Nephron (organoid): ENCODE data around the gene MYO3B.
A peak's percentile ranks its signal among the peaks of the same experiment; 100 is the strongest.

Experiments used
- H3K27ac Mint-ChIP-seq, 3 experiments: 2 replicates each; pipeline ENCODE4 v1.8.0; 2020; ENCODE audit warnings: mixed read lengths in 3 of 3, mild to moderate bottlenecking in 2 of 3, moderate library complexity in 1 of 3
- H3K27me3 Mint-ChIP-seq: 2 replicates; pipeline ENCODE4 v1.8.0; 2021; ENCODE audit warnings: low read depth, mild to moderate bottlenecking, moderate library complexity, mixed read lengths
- H3K36me3 Mint-ChIP-seq: 2 replicates; pipeline ENCODE4 v1.8.0; 2020; ENCODE audit warnings: low read depth, mixed read lengths
- H3K4me1 Mint-ChIP-seq: 2 replicates; pipeline ENCODE4 v1.8.0; 2020; ENCODE audit warnings: mixed read lengths
- H3K4me3 Mint-ChIP-seq, 3 experiments: 2 replicates each; pipeline ENCODE4 v1.8.0; 2020; ENCODE audit warnings: mild to moderate bottlenecking in 3 of 3, mixed read lengths in 3 of 3, moderate library complexity in 2 of 3
- H3K9me3 Mint-ChIP-seq: 2 replicates; pipeline ENCODE4 v1.8.0; 2020; ENCODE audit warnings: mixed read lengths
- CTCF ChIP-seq, 3 experiments: fragments of 200-600 bp; sonication (generic); IDR thresholded peaks; one replicate each; pipeline ENCODE4 v1.5.0; 2021; ENCODE audit warnings: antibody characterized with exemption in 3 of 3; ENCODE audit not compliant: unreplicated experiment in 3 of 3

MYO3B gene

DNA sequence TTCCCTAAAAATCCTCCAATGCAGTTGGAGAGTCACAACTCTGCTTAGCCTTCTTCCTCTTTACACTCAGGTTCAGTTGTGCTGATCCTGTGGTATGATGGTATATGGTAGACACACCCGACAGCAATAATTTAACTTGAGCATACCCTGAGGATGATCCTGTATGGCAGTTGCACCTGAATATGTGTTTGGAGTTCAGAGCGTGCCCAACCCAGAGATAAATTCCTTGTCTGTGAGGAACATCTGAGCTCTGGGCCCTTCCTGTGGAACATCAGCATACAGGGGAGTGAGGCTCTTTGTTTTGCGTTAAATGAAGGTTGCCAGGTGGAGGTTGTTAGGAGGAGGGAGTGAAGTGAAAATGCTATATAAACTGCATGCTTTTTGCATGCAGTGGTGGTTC is 187.7 kb downstream of the MYO3B start:
- Mint-ChIP-seq H3K9me3 (no peaks in the 10 kb centered on the region), H3K27ac (no peak overlapping the region), H3K4me1 (no peaks in the 10 kb centered on the region), H3K4me3 (no peak overlapping the region), H3K27me3 (peaks cover 84% of the 10 kb centered on the region), H3K36me3 (no peaks in the 10 kb centered on the region)
- no peak for TF ChIP-seq CTCF (IDR thresholded peaks at IDR 0.05; ENCODE audit: unreplicated experiment in 3 of 3)

DNA sequence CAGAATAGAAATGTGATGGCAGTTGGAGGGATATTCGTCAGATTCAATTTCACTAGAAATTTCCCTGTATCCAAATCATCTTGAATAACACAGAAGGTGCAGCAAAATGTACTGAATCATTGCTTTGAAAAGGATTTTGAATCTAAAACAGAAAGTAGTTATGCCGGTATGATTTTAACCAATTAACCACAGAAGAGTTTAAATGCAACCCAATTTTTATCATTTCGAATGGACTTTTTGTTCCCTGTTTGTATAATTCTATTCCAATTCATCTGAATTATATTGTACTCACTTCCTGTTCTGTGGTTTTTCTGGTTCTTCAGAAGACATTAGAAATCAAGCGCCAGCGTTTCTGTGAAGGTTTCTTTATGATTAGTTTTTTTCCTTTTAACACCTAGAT is 190.4 kb downstream of the MYO3B start:
- no peaks in the 10 kb centered on the region for H3K9me3 Mint-ChIP-seq
- no peaks in the 10 kb centered on the region for H3K36me3 Mint-ChIP-seq
- peaks cover 82% of the 10 kb centered on the region for H3K27me3 Mint-ChIP-seq
- no peaks in the 10 kb centered on the region for H3K4me1 Mint-ChIP-seq
- no peak overlapping the region for H3K4me3 Mint-ChIP-seq
- no peak for TF ChIP-seq CTCF (IDR thresholded peaks at IDR 0.05; ENCODE audit: unreplicated experiment in 3 of 3)
- H3K27ac Mint-ChIP-seq, result no peak overlapping the region

DNA sequence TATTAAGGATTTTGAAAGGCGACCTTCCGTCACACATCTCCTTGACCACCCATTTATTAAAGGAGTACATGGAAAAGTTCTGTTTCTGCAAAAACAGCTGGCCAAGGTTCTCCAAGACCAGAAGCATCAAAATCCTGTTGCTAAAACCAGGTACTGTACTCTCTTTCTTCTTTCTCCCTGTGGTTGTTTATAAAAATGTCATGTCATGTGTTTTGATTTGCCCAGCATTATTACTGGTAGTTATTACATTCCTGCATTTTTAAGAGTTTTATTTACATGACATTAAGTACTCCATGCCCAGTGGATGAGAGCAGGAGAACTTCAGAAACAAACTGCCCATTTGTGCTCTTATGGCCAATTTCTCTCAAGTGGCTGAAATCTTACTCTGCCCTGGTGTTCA is 191.3 kb downstream of the MYO3B start:
- no peak for TF ChIP-seq CTCF (IDR thresholded peaks at IDR 0.05; ENCODE audit: unreplicated experiment in 3 of 3)
- Mint-ChIP-seq H3K27me3 (peaks cover 80% of the 10 kb centered on the region), H3K36me3 (no peaks in the 10 kb centered on the region), H3K4me1 (no peaks in the 10 kb centered on the region), H3K4me3 (no peak overlapping the region), H3K27ac (no peak overlapping the region), H3K9me3 (no peaks in the 10 kb centered on the region)

DNA sequence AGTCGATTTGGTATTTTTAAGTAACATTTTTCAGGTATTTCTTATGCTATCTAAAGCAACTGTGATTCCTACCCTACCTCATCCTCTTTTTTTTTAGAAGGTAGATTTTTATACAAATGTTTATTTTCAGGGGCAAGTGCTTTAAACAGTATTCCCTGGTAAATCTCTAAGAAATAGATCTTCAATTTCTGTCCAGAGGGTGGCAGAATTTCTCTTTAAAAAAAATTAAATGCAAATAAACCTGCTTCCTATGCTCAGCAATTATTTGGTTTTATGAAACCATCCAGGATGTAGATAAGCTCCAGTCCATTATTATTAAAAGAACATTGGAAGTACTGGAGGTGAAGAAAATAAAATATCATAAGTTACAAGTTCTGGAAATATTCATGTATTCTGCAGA is 191.9 kb downstream of the MYO3B start:
- Mint-ChIP-seq H3K27me3 (peaks cover 77% of the 10 kb centered on the region), H3K36me3 (no peaks in the 10 kb centered on the region), H3K27ac (no peak overlapping the region), H3K9me3 (no peaks in the 10 kb centered on the region), H3K4me3 (no peak overlapping the region), H3K4me1 (no peaks in the 10 kb centered on the region)
- peak; percentile 28 to 54 (median 45) for TF ChIP-seq CTCF (IDR thresholded peaks at IDR 0.05; ENCODE audit: unreplicated experiment in 3 of 3)

- TF ChIP-seq CTCF (IDR thresholded peaks at IDR 0.05; ENCODE audit: unreplicated experiment in 3 of 3), result no peak
- Mint-ChIP-seq H3K27me3 (peaks cover 72% of the 10 kb centered on the region), H3K9me3 (no peaks in the 10 kb centered on the region)
Measured at GRCh38 chr2:170371231-170371998, 193.5 kb downstream of the MYO3B start.

DNA sequence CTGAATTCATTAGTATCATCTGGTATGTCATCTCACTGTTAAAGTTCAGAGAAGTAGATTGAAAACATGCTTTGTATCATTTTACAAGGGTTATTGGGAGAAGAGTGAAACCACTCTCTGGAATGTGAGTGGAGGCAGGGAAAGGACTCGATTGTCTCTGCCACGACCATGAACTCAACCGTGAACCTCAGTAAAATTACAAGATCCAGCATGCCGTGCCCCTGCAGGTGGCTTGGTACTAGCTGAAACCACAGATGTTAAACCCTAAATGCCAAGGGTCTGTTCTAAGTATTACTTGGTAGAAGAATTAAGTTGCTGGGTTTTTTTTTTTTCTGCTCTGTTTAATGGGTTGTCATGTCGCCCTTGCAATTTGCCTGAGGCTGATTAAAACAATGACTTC is 197.2 kb downstream of the MYO3B start:
- no peak overlapping the region for H3K27ac Mint-ChIP-seq
- peaks cover 42% of the 10 kb centered on the region for H3K27me3 Mint-ChIP-seq
- no peak overlapping the region for H3K4me3 Mint-ChIP-seq
- no peaks in the 10 kb centered on the region for H3K36me3 Mint-ChIP-seq
- H3K9me3 Mint-ChIP-seq, result no peaks in the 10 kb centered on the region
- H3K4me1 Mint-ChIP-seq, result no peaks in the 10 kb centered on the region
- TF ChIP-seq CTCF (IDR thresholded peaks at IDR 0.05; ENCODE audit: unreplicated experiment in 3 of 3), result no peak

More at GRCh38 chr2:170371231-170371998, 193.5 kb downstream of the MYO3B start:
- H3K4me1 Mint-ChIP-seq, result no peaks in the 10 kb centered on the region
- no peak overlapping the region for H3K4me3 Mint-ChIP-seq
- no peaks in the 10 kb centered on the region for H3K36me3 Mint-ChIP-seq
- H3K27ac Mint-ChIP-seq, result no peak overlapping the region
